ENCODE results near the gene TRPM5.
A peak's percentile ranks its signal among the peaks of the same experiment; 100 is the strongest.

The TRPM5 gene

DNA sequence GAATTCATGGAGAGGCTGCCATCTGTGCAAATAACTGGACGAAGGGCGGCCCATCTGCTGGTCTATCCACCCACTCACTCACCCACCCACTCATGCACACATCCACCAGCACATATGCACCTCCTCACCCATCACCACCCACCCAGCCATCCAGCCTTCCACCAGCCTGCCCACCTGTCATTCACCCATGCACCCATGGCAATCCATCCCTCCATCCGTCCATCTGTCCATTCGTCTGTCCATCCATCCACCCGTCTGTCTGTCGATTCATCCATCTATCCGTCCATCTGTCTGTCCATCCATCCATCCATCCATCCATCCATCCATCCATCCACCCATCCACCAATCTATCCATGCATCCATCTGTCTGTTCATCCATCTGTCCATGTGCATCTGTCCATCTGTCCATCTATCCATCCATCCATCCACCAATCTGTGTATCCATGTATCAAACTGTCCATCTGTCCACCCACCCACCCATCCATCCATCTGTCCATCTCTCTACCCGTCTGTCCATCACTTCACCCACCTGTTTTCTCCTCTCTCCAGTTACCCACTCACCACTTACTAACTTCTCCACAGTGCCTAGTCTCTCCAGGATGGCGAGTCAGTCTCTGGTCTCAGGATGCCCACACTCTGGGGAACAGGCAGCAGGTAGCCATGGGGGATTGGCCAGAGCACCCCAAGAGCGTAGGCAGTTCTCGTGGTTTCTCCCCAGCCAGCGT lies 8.9 kb downstream of the TRPM5 start:
- no peak for DNase-seq

DNA sequence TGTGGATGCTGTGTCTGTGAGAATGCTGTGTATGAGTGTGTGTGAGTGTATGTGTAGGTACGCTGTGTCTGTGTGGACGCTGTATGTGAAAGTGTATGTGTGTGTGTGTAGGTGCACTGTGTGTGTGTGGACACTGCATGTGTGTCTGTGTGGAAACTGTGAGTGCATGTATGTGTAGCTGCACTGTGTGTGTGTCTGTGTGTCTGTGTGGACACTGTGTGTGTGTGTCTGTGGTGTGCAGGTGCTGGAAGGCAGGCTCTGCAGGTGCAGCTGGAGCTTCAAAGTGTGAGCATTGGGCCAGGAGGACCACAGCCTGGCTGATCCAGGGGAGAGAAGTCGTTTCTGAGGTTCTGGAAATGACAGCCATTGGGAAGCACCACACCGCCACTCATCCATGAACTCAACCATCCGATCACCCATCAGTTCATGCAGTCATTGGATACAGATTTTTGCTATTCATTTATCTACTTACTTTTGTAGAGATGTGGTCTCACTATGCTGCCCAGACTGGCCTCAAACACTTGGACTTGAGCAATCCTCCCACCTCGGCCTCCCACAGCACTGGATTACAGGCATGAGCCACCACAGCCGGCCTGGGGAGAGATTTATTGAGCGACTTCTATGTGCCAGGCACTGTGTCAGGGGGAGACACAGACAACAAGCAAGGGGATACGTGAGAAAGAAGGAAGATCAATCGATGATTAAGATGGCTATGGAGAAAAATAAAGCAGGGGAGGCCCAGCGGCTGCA lies 9.6 kb downstream of the TRPM5 start:
- no peak for DNase-seq

DNA sequence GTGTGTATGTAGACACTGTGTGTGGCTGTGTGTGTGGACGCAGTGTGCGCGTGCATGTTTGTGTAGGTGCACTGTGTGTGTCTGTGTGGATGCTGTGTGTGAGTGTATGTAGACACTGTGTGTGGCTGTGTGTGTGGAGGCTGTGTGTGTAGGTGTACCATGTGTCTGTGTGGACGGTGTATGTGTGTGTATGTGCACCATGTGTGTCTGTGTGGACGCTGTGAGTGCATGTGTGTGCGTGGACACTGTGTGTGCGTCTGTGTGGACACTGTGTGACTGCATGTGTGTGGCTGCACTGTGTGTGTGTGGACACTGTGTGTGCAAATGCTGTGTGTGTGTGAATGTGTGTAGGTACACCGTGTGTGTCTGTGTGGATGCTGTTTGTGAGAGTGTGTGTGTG lies 10.3 kb downstream of the TRPM5 start:
- DNase-seq, result no peak

DNA sequence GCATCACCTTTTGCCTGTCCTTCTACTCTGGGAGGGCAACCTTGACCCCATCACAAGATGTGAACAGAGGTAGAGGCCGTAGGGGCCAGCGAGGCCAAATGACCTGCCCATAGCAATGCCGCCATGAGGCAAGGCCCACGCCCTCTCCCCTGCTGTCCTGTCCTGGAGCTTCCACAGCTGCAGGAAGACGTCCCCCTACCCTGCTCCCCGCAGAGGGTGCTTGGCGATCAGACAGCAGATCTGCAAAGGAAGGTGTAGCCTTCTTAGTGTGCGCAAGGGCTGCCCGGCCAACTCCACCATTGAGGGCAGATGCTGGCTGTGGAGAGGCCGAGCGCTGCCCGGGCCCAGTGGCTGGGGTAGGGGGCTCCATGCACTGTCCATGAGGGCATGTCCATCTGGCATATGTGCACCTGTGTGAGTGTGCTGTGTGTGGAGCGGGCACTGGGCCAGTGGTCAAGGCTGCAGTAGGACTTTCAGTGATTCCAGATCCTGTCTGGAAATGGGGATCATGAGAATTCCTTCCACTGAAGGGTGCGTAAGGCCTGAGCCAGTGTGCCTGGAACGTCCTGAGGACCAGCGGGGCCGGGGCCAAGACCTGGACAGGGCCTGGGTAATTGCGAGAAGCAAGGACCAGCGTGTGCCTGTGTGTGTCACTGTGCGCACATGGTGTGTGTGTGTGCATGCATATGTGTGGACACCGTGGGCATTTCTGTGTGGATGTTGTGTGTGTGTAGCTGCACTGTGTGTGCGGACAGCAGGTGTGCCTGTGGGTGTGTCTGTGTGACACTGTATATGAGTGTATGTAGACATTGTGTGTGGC lies 11.0 kb downstream of the TRPM5 start:
- no peak for DNase-seq

DNA sequence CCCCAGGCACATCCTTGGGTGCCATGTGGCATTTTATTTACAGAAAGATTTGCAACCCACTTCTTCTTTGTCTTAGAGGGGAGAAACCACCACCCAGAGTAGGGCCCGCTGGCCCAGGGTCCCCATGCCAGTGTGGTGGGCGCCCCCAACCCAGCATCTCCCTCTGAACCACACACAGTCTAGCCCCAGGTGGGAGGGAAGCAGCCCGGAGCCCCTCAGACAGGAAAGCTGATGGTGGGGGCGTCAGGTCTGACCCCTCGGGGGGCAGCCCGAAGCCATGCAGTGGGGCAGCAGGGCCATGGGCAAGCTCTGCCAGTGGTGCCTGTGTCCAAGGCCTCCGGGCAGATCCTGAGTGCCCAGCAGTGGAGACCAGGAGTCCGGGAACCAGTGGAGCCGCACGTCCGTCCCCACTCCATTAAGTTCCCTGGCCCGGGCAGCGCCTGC lies 11.7 kb downstream of the TRPM5 start:
- DNase-seq, result no peak

DNA sequence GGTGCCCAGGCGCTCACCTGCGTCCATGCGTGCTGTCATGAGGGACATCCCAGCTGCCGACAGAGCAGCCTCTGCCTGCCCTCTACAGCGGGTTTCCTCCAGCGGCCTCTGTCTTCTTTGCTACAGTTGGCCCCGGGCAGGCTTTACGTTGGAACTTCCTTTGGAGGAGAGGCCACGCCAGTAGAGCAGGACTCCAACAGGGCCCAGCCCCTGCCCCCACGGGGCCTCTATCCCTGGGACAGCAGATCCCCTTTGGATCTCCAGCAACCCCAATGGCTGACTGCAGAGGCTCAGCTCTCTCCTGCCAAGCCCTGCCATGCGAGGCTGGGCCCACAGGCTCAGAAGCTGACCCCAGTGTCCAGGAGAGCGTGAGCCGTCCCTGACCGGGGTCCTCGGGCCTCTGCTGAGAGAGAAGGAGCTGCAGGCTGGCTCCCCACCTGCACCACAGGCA lies 12.1 kb downstream of the TRPM5 start:
- DNase-seq, result no peak

DNA sequence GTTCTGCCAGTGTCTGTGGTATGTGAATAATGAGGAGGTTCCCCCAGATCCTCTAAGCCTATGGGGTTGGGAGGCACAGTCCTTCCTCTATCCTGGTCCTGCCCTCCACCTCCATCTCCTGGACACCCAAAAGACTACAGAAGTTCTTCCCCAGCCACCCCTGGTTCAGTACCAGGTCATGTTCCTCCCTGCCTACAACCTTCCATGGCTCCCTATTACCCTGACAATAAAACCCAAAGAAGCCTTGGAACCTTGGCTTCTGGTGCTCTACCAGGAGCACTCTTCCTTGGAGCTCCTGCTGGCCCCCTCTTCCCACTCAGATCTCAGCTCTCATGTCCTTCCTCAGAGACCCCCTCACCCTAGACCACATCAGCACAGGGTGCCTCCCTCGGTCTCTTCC lies 12.9 kb downstream of the TRPM5 start:
- DNase-seq, result no peak

DNA sequence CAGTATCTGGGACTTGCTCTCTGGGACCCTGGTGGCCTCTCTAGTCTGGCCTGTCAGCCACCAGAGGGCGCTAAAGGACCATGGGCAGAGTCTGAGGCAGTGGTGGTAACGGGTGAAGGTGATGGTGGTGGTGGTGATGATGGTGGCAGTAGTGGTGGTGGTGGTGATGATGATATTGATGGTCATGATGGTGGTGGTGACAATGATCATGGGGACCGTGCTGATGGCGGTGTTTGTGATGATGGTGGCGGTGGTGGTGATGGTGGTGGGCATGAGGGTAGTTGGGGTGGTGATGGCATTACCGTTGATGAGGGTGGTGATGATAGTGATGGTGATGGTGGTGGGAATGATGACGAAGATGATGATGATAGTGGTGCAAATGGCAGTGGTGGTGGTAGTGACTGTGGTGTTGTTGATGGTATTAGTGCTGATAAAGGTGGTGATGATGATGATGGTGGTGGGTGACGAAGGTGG lies 16.0 kb downstream of the TRPM5 start:
- peak; percentile 59 for DNase-seq

DNA sequence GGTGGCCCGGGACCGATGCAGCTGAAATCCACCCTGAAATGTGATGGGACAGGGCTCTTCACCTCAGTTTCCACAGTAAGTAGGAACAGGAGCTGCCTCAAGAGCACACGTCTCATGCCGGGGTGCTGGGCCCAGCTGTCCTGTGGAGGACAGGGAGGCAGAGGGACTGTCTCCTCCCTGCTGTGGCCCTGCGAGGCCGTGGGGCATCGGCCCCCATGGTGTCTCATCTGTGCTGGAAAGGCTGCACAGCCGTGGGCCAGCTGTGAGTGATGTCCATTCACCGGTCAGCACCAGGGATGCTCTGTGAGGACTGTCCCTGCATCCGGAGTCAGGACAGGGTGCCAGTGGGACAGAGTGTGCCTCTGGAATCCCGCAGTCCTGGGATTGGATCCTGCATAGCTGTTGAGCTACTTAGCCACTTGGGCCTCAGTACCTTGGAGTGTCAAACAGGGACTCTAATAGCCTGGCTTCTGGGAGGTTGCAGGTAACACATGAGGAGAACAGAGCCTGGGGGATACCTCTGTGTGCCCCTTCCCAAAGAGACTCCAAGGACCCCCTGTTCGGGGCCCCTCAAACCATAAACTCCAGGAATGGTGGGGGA lies 16.5 kb downstream of the TRPM5 start:
- no peak for DNase-seq

DNA sequence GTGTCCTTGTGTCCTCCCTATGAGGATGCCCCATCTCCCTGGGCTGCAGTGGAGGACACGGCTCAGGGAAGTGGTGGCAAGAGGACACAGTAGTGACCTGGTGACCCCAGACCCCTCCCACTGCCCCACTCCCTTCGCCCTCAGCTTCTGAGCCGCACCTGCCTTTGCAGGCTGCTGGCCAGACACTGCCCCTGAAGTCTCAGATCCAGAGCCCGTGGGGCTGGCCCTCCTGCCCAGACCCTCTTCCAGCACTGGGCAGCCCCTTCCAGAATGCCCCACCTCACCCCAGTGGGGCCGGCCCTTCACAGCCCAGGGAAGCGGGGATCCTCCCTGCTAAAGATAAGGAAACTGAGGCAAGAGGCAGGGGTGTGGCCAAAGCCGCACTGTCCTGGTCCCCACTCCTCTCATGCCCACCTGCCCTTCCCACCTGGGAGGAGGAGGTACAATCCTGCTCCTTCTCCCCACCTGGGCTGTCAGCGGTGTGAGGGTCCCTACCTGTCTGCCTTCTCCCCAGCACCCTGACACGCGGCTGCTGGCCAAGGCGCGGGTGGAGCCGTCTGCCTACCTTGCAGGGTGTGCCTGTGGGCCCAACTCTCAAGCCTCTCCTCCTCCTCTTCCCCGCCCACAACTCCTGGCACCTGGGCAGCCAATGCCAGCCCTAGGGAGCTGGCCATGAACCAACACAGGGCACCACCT lies 17.3 kb downstream of the TRPM5 start:
- DNase-seq, result no peak

DNA sequence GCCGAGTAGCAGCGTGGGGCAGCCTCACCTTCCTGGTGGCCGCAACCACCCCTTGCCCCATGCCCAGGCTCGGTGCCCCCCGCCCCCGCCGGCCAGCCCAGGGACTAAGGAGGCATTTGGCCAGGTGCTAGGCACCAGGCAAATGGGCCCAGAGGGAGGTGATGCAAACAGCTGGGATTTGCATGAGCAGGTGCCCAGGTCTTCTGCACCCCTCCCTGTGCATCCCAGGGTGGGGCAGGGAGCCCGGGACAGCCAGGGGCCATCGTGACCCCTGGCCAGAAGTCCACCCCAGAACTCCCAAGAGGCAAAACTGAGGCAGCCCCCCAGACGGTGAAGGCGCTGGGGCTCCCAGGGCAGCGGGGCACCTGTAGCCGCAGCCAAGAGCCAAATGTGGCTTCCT lies 18.1 kb downstream of the TRPM5 start:
- no peak for DNase-seq

DNA sequence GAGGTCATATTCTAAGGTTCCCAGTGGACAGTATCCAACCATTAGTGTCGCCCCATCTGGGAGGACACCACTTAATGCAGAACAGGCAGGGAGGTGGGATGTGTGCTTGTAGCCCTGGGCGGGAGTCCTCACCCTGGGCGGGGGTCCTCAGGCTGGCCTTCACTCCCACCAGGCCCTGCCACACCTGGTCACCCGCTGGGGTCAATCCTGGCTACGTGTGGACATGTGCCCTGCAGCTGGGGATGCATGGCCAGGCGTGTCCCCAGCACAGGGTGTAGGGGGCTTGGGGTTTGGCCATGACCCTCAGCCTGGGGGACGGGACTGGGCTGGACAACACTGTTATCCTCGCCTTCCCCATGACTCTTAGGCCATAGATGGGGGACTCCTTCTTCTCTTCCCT lies 18.8 kb downstream of the TRPM5 start:
- no peak for DNase-seq

DNA sequence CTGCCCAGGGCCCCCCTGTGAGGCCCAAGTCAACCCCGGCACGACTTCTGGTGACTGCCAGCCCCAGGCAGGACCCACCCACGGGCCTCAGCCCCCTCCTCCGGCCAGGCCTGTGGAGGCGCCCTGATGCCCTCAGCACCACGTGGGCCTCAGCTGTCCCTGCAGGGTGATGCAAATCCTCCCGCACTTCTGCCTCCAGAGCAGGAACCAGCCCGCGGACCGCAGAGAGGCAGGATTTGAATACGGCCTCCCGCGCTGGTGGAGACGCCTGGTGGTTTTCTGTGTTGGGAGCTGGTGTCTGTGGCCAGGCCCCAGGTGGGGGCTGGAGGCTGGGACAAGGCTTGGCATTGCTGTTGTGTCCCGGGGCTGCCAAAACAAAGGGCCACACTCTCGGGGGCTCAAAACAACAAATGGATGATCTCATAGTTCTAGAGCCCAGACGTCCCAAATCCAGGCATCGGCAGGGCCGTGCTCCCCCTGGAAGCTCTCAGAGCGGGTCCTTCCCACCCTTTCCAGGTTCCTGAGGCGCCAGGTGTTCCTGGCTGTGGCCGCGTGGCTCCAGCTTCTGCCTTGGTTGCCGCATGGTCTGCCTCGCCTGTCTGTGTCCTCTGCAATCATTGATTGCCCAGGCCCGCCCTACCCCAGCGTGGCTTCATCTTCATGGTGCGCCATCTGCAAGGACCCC lies 19.4 kb downstream of the TRPM5 start:
- DNase-seq, result no peak

DNA sequence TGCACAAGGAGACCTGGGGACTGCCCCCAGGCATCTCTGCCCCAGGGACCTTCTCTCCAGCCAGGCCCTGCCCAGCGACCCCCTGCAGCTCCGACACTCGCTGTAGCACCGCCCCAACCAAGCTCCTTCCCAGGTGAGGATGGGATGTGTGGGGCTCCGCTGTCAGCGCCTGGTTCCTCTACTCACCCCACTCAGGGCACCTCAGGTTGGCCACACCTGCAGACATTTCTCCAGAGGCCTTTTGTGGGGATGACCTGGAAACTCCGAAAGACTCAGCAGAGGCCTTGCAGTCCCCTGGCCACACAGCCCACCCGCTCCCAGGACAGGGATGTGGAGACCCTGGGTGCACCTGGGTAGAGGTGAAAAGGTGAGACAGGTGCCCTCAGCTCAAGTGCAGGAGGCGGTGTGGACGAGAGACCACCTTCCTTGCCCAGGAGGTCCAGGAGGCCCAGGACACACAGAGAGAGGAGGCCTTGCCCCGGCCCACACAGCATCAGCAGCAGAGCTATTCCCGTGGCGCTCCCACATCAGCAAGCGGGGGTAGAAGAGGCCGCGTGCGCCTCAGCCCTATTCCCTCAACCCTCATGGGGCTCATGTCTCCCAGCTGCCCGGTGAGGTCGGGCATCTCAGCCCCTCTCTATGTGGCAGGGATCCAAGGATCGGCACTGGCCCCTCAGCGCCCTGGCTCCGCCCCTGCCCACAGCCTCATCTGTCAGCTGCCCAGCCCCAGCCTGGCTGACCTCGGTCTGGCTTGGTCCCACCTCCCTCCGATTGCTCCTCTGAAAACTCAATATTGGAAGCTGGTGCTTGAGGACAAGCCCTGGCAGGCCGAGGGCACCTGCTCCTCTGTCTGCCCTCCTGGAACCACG lies 20.9 kb downstream of the TRPM5 start:
- DNase-seq, result no peak

DNA sequence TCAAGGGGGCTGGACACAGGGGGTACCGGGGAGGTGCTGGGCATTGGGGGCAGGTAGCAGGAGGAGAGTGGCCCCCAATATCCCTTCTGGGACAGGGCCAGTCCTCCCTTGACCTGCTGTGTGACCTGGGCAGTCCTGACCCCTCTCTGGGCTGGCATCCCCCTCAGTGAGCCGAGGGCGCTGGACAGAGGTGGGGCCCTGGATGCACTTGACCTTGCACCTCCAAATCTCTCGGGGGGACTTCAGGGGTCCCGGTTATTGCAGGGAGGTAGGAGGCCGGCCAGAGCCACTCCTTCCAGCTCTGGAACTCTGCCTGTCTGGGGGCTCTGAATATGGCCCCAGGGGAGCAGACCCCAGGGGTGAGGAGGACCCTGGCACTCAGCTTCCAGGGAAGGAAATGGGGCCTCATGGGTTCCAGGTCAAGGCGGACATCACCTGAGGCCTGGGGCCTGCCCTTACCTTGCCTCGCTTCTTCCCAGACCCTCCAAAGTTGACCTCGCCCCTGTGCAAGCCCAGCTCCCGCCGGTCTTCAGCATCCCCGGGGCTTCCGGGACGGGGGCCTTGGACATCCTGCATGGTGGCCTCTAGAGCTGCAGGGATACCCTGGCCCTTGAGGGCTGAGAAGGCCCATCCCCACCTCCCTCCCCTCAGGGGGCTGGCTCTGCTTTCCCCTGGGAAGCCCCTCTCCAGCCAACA lies 21.7 kb downstream of the TRPM5 start:
- DNase-seq, result no peak

DNA sequence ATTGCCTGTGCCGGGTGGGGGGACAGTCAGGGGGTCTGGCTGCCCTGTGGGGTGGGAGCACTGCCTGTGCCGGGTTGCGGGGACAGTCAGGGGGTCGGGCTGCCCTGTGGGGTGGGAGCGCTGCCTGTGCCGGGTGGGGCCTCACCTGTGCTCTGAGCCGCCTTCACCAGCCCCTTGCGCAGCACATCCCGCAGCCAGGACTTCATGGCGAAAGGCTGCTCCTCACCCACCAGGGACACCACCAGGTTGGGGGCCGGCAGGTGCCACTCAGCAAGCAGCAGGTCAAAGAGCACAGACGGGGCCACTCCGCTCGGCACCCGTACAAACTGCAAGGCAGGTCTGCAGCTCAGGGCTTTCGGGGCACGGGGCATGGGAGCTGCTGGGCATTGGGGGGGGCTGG lies 22.3 kb downstream of the TRPM5 start:
- no peak for DNase-seq

DNA sequence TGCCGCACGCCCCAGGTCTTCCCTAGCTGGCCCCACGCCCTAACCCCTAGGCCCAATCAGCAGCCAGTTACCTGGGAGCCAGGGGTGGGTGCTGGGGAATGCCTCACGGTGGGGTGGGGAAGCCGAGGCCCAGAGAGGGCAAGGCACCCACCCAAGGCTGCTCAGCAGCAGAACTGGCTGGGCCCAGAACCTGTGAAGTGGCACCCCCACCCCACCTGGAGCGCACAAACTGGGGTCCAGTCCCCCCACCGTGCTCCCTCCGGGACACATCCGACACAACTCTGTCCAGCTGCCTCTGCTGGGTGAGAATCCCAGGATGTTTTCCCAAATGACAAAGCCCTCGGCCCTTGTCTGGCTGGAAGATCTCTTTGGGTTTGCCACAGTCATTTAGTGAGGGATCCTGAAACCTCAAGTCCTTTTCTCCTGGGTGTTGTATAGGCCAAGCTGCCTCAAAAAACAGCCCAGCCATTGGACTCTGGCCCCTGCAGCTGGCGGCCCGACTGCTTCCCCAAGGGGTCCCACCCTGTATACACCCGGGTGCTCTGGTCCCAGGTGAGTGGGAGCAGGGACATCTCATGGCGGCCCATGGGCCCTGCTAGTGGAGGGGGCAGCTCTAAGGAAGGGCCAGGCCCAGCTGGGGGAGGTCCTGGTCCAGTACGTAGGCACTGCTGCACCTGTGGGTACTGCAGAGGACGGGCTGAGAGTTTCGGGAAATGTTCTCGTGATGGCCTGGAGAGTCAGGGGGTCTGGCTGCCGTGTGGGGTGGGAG lies 22.9 kb downstream of the TRPM5 start:
- no peak for DNase-seq

DNA sequence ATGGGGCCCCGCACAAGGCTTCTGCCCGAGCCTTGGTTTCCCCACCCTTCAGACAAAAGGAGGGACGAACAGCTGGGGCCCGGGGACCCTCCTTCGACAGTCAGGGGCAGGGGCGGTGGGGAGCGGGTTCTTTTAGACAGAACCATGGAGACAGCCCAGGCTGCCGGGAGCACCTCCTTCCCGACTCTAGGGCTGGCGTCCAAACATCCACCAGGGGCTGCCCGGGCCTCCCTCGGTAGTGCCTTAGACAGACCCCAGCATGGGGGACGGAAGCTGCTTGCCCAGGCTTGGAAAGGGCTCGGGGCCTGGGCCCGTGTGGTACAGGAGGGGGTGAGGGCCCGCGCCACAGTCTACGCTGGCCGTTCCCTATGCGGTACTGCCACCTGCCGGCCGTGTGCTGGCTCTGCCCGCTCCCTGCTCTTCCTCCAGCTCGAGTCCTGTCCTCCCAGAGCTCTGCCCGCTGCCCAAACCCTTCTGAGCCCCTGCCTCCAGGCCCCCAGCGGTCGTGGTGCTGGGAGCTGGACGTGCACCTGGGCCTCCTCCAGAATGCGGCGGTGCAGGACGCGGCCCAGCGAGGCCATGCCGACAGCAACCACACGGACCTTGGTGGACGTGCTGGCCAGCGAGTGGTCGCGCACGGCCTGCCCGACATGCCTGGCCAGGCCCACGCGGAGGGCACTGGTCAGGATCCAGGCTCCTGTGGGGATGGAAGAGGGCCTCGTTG lies 23.6 kb downstream of the TRPM5 start:
- DNase-seq, result peak; percentile 66
